NOMO-1 (cell line): ENCODE measurements around the gene CD59.
A peak's percentile ranks its signal among the peaks of the same experiment; 100 is the strongest.
"Not testable (repeated sequence)": the region's sequence is repeated elsewhere in the genome, so short reads cannot be mapped to it uniquely, and the experiment has no call there.

Experiments used
- DNase-seq, 2 experiments: peaks; one replicate each; lab custom pipeline; 2025; ENCODE audit not compliant: unreplicated experiment in 2 of 2; lab: John Stamatoyannopoulos, UW

Gene CD59

GRCh38 chr11:33716243-33716642 lies 20.0 kb downstream of the CD59 start:
- DNase-seq: no peak

- DNase-seq: no peak
Measured at GRCh38 chr11:33713856-33714398, 22.3 kb downstream of the CD59 start.

- DNase-seq: peak in 1 of 2 experiments; percentile 6
Measured at GRCh38 chr11:33713151-33713855, 22.9 kb downstream of the CD59 start.

GRCh38 chr11:33712436-33712835 lies 23.8 kb downstream of the CD59 start:
- no peak for DNase-seq

GRCh38 chr11:33709466-33709865 lies 26.8 kb downstream of the CD59 start:
- DNase-seq: no peak

GRCh38 chr11:33708985-33709384 lies 27.2 kb downstream of the CD59 start:
- no peak for DNase-seq

GRCh38 chr11:33707831-33708230 lies 28.4 kb downstream of the CD59 start:
- DNase-seq: not testable (repeated sequence)

- DNase-seq: no peak
Measured at GRCh38 chr11:33706966-33707365, 29.3 kb downstream of the CD59 start.

GRCh38 chr11:33706546-33706945 lies 29.7 kb downstream of the CD59 start:
- DNase-seq: no peak

GRCh38 chr11:33704240-33705002 lies 31.8 kb downstream of the CD59 start:
- DNase-seq: no peak

- DNase-seq: no peak
Measured at GRCh38 chr11:33703788-33704187, 32.4 kb downstream of the CD59 start.

- DNase-seq: no peak
Measured at GRCh38 chr11:33703234-33703633, 33.0 kb downstream of the CD59 start.

GRCh38 chr11:33701302-33702230 lies 34.7 kb downstream of the CD59 start:
- DNase-seq: peak in 1 of 2 experiments; percentile 38

- DNase-seq: peak; percentile 71 to 73
Measured at GRCh38 chr11:33700502-33701271, 35.5 kb downstream of the CD59 start, which contains the start of gene C11orf91. C11orf91 (minus strand) TSS chr11:33700826; CDS start chr11:33700740, 86 bp downstream.

- DNase-seq: no peak
Measured at GRCh38 chr11:33700063-33700501, 36.1 kb downstream of the CD59 start.

GRCh38 chr11:33699515-33700062 lies 36.6 kb downstream of the CD59 start:
- DNase-seq: no peak

GRCh38 chr11:33698921-33699320 lies 37.3 kb downstream of the CD59 start:
- DNase-seq: no peak

- no peak for DNase-seq
Measured at GRCh38 chr11:33697997-33698396, 38.2 kb downstream of the CD59 start.

GRCh38 chr11:33696931-33697638 lies 39.1 kb downstream of the CD59 start:
- no peak for DNase-seq
